Endothelial cell of umbilical vein (primary cell): ENCODE data around the gene PHAF1.

ENCODE experiments used
- CTCF ChIP-seq, 2 donors: IDR thresholded peaks; 1 replicate in 1 of 2; 2 replicates in 1 of 2; pipeline ENCODE4 v1.5.1; 2011; ENCODE audit warnings: low read length in 2 of 2, mild to moderate bottlenecking in 2 of 2, moderate library complexity in 2 of 2, control low read depth in 1 of 2, inconsistent platforms in 1 of 2, low read depth in 1 of 2; ENCODE audit not compliant: insufficient read depth in 1 of 2; ENCODE audit errors: extremely low read depth in 1 of 2
- EZH2 ChIP-seq: IDR thresholded peaks from 2 replicates; pipeline ENCODE4 v1.6.1; 2012; ENCODE audit warnings: borderline replicate concordance, low read depth, mild to moderate bottlenecking, moderate library complexity, low read length, inconsistent platforms; ENCODE audit not compliant: severe bottlenecking
- FOS ChIP-seq: IDR thresholded peaks from 2 replicates; pipeline ENCODE4 v1.6.1; 2011; ENCODE audit warnings: mild to moderate bottlenecking, low read length, moderate library complexity, borderline replicate concordance; ENCODE audit not compliant: insufficient read depth
- MAX ChIP-seq: IDR thresholded peaks from 2 replicates; pipeline ENCODE4 v1.6.1; 2011; ENCODE audit not compliant: insufficient read depth, insufficient read length
- POLR2A ChIP-seq: IDR thresholded peaks from 2 replicates; pipeline ENCODE4 v1.6.1; 2012; ENCODE audit warnings: low read depth, mild to moderate bottlenecking, control low read depth, low read length

GRCh38 chr16:67174706-67175231 lies 65.0 kb downstream of the PHAF1 start:
- TF ChIP-seq POLR2A (no peak), CTCF (IDR thresholded peaks at IDR 0.05; ENCODE audit: extremely low read depth in 1 of 2, insufficient read depth in 1 of 2, low read depth in 1 of 2, low read length in 2 of 2) (no peak), EZH2 (no peak), FOS (no peak), MAX (no peak)
